Ureter (tissue), 1 donor: ENCODE results near the gene NFASC. TPM values are rescaled to one million over a fixed set of nuclear protein-coding genes. Genes with fewer than 3 reads are reported as not detected.

ENCODE experiments used
- DNase-seq: peaks from one replicate; pipeline ENCODE4 v3.0.0-alpha.2; 2020; ENCODE audit warnings: low spot score
- total RNA-seq: library from RNA; stranded (reverse); gene quantifications from one replicate; pipeline ENCODE4 v1.2.4, GENCODE V29; 2023
- donor health status: DM: yes; HTN: yes; CAD: no.

The NFASC gene
- total RNA-seq, 1 donor from 2014 or later = 52.3 TPM

GRCh38 chr1:205062895-205063294, 192.2 kb downstream of the NFASC start:
- DNase-seq = no peak

DNA sequence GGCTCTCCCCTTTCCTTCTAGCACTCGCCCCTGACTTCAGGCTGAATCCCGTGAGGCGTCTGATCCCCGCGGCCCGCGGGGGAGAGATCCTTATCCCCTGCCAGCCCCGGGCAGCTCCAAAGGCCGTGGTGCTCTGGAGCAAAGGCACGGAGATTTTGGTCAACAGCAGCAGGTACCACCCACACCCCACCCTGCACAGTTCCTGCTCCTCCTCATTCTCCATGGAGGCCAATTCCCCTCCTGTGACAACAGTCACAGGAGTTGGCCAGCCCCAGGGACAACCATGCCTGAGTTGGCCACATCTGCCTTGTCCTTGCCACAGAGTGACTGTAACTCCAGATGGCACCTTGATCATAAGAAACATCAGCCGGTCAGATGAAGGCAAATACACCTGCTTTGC, 193.6 kb downstream of the NFASC start:
- no peak for DNase-seq

- DNase-seq = no peak
Measured at GRCh38 chr1:205064741-205065316, 194.2 kb downstream of the NFASC start.

DNA sequence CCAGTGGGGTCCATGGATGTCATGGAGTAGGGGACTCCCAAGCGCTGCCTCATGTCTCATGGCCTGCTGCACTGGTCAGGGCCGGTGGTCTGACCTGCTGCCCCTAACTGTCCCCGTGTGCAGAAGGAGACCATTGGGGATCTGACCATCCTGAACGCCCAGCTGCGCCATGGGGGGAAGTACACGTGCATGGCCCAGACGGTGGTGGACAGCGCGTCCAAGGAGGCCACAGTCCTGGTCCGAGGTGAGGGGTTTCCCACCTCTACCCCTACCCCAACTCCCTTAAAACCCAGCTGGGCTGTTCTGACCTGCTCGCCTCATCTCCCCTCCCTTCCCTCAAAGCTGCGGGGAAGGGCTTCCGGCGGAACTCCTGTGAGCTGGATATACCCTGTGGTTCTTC, 195.0 kb downstream of the NFASC start:
- DNase-seq = no peak

DNA sequence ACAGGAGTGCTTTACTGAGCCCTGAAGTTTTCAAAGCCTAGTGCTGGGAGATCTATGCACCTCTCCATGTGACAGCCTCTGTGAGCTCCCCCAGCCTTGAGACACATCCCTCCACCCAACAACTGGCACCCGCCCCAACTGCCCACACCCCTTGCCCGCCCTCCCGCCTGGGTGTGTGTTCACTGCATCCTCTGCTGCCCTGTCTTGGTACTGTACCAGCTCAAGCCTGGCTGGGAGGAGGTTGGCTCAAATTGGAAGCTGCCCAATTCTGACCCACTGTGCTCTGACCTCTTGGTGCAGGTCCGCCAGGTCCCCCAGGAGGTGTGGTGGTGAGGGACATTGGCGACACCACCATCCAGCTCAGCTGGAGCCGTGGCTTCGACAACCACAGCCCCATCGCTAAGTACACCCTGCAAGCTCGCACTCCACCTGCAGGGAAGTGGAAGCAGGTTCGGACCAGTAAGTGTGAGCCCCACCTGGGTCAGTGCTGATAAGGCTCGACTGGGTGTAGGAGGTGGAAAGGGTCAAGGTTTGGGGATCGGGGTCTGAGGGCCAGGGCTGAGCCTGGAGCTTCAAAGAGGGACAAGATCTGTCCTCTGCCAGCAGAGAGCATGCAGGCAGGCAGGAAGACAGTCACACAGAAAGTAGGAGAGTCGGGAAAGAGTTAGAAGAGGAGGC, 195.6 kb downstream of the NFASC start:
- DNase-seq = no peak

GRCh38 chr1:205067031-205067430, 196.4 kb downstream of the NFASC start:
- DNase-seq = no peak

- DNase-seq = no peak
Measured at GRCh38 chr1:205068001-205068400, 197.3 kb downstream of the NFASC start.

DNA sequence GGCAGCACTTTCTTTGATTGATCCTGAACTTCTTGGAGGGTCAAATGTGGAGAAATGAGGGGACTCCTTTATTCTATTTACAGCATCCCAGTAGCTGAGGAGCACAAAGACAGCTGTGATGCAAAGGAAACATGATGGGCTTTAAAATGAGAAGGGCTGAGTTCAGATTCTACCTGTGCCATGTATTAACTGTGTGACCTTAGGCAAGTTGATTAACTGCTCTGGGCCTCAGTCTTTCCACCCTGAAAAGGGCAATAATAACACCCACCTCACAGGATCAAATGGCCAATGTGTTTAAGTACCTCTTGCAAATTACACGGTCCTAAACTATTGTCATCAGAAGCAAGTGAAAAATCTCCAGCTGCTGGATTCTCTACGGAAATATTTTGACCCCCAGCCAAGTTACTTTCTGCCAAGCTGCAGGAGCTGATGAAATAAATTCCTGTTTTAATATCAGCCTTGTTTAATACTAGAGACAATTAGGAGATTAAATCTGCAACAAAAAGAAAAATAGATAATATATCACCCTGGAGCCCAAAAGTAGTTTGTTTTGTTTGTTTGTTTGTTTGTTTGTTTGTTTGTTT, 197.9 kb downstream of the NFASC start:
- DNase-seq = no peak

DNA sequence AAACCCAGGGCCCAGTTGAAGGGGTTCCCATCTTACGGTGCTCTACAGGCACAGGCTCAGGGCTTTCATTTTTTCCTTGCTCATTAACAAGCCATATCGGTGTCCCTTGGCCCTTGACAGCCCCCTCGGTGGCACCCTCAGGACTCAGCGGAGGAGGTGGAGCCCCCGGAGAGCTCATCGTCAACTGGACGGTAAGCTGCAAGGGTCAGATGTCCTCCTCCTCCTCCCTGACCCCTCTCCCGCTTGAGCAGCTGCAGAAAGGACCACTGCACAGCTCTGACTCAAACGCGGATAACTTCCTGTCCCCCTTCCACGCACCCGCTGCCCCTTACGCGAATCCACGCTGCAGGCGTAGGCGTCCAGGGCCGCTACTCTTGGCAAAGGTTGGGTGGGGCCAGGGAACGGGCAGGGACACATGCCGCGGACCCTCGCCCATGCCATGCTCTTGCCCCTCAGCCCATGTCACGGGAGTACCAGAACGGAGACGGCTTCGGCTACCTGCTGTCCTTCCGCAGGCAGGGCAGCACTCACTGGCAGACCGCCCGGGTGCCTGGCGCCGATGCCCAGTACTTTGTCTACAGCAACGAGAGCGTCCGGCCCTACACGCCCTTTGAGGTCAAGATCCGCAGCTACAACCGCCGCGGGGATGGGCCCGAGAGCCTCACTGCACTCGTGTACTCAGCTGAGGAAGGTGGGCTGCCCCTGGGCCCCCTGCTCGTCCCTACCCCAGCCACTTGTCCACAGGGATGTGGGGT, 198.9 kb downstream of the NFASC start:
- DNase-seq = no peak

- DNase-seq = no peak
Measured at GRCh38 chr1:205071028-205071409, 200.4 kb downstream of the NFASC start.

DNA sequence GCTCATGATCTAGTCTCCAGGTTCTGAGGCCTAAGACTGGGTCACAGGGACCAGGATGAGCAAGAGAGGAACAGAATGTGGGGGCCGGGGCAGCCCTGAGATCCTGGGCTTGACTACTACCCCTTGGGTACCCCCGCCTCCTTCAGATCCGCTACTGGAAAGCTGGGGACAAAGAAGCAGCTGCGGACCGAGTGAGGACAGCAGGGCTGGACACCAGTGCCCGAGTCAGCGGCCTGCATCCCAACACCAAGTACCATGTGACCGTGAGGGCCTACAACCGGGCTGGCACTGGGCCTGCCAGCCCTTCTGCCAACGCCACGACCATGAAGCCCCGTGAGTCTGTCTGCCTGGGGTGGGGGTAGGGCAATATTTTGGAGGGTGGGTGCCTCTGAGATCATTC, 201.1 kb downstream of the NFASC start:
- DNase-seq = no peak

DNA sequence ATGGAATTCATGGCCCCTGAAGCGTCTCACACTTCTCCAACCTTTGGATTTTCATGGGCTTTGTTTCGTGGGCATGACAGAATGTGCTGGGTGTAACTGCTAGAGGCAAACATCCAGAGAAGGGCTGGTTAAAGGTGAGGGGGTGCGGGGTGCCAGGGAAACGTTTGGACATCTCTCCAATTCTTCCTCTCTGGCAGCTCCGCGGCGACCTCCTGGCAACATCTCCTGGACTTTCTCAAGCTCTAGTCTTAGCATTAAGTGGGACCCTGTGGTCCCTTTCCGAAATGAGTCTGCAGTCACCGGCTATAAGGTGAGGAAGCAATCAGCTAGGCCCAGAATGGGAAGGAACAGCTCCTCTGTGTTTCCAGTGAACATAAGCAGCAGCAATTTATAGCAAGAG, 201.6 kb downstream of the NFASC start:
- no peak for DNase-seq

Other genes with a start within 250 kb of the NFASC start
- gene LRRN2, start 185.1 kb upstream of the NFASC start, total RNA-seq = 2.1 TPM
- gene CNTN2, start 172.3 kb downstream of the NFASC start, total RNA-seq = 0.42 TPM
- 1.5 TPM for gene TMEM81, start 213.6 kb downstream of the NFASC start, total RNA-seq